NCI-H526 (cell line): Measurements from ENCODE around the gene COBL.
A peak's percentile ranks its signal among the peaks of the same experiment; 100 is the strongest.
"Not testable (repeated sequence)": the region's sequence is repeated elsewhere in the genome, so short reads cannot be mapped to it uniquely, and the experiment has no call there.

Experiments used
- DNase-seq, 2 experiments: peaks; one replicate each; lab custom pipeline; 2025; lab: John Stamatoyannopoulos, UW

COBL gene

DNA sequence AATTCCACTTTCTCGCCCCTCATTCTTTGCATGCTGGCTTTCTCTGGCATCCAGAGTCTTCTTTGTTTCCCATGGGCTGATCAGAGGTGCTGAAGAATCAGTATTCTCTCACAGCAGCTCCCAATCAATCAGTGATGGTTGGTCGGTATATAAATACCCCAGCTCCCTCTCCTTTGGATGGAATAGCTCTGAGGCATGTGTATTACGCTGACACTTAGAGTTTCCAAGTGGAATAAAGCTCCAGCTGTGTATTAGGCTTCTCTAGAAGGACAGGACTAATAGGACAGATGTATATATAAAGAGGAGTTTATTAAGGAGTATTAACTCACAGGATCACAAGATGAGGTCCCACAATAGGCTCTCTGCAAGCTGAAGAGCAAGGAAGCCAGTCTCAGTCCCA lies 315.7 kb downstream of the COBL start:
- DNase-seq: peak; percentile 12 to 49

DNA sequence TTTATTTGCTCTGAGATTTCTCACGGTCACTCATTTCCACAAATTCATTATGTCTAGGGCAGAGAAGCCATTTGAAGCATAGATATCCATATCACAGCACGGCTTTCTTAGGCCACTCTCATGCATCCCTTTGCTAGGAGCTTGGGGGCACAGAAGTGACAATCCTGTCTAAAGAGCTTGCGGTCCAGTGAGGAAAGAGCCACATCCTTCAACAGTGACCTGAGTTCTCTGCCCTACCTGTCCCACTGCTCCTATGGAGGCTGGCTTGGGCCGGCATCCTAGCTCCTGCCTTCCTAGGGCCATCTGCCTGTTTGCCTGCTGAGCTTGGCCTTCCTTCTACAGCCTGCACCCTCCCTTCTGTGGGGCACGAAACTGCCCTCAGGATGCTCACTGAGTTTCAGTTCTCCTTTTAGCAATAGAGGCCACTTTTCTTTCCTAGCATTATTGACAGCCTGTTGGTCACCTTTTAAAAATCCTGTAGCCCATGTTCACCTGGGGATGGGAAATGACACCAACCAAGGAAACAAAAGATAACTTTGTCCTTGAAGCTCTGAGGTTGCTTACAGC lies 321.8 kb downstream of the COBL start:
- DNase-seq: no peak

DNA sequence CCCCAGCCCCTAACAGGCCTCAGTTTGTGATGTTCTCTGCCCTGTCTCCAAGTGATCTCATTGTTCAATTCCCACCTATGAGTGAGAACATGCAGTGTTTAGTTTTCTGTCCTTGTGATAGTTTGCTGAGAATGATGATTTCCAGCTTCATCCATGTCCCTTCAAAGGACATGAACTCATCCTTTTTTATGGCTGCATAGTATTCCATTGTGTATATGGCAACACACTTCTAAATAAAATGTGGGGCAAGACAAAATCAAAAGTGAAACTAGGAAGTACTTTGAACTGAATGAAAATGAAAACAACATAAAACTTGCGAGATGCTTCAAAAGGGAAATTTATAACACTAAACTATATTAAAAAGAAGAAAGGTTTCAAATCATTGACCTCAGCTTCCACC lies 326.4 kb downstream of the COBL start:
- DNase-seq: not testable (repeated sequence)

DNA sequence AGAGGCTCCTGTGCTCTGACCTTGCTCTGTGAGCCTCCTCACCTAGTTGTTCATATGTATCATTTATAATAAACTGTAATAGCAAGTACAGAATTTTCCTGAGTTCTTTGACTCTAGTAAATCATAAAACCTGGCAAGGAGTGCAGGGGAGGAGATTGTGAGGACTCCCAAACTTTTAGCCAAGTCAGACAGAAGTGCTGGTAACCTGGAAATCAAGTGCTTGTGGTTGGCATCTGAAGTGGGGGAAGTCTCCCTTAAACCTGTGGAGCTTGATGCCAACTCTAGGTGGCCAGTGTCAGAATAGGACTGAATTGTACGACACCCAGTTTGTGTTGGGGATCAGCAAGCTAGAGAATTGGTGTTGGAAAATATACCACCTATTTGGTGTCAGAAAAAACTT lies 327.6 kb downstream of the COBL start:
- no peak for DNase-seq

DNA sequence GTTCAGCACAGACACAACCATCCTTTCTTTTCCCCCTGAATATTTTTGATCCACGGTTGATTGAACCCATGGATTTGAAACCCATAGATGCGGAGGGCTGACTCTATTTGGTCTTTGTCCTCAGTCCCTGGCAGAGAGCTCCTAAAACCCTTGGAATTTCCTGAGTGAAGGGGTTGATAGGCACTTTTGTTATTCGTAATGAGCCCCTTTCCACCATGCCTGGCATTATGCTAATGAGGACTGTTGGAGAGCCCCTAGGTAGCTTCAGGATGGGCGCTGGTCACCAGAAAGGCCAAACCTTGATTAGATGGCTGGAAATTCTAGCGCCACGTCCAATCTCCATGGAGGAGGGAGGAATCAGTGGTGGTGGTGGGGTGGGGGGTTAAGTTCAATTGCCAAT lies 328.1 kb downstream of the COBL start:
- no peak for DNase-seq

DNA sequence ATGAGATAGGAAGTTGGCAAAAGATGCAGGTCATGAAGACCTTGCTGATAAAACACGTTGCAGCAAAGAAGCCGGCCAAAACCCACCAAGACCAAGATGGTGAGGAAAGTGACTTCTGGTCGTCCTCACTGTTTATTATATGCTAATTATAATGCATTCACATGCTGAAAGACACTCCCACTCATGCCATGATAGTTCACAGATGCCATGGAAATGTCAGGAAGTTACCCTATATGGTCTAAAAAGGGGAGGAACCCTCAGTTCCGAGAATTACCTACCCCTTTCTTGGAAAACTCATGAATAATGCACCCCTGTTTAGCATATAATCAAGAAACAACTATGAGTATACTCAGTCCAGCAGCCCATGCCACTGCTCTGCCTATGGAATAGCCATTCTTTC lies 331.5 kb downstream of the COBL start:
- DNase-seq: no peak

DNA sequence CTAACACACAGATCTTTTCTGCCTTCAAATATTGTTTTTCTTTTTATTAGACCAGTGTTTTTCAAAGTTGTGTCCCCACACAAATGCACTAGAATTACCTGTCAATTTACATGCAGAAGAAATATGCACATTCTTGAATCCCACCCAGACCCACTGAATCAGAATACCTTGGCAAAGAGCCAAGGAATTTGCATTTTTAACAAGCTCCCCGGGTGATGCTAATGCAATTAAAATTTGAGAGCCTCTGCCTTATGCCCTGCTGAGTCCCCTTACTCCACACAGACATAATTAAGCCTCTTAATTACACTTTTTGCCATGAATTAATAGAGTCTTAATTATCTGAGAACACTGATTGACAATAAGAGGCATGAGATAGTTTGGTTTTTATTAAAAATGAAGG lies 332.8 kb downstream of the COBL start:
- no peak for DNase-seq

DNA sequence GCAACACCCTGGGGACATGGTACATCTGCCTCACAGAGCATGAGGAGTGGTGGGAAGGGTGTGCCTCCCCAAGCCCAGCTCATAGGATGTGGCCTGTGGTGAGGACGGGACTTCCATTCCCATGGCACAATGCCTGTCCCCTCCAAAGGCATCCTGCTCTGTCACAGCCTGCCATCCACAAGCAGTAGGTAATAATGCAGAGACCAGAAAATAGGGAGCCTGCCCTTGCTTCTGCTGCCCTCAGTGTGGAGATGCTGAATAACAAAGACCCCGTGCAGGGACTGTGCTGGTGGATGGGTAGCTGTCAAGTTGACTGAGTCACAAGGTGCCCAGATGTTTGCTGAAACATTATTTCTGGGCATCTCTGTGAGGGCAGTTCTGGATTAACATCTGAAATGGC lies 334.0 kb downstream of the COBL start:
- DNase-seq: peak in 1 of 2 experiments; percentile 18

DNA sequence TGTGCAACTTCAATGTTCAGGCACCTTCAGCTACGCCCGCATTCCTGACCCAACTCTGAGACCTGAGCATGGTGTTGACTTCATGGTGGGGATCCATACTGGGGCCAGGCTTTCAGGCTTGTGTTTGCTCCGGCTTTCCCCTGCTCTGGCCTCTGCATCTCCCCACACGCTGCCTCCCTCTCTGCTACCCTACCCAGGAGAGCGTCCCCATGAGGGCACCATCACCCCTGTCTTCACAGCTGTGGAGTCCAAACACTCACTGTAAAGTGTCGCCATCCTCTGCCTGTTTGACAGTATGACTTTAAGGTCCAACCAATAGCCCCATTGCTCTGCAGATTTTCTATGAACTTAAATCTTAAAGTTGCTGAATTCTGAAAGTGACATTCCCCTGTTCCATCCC lies 334.9 kb downstream of the COBL start:
- DNase-seq: no peak

DNA sequence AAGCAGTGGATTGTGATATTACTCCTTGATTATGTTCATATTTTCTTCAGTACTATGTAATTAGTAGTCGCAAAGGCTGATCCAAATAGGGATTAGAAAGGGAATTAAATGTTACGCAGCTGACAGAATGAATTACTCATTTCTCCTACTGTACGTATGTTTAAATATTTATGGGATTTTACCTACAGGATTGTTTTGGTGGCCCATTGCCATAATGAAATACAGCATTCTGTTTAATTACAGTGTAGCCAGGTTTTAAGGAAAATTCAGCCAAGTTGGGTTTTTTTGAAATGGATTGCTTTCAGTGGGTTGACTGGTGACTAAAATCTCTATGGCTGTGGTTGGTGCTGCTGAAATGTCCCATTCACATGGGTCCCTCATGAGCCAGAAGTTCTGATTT lies 336.2 kb downstream of the COBL start:
- DNase-seq: no peak

DNA sequence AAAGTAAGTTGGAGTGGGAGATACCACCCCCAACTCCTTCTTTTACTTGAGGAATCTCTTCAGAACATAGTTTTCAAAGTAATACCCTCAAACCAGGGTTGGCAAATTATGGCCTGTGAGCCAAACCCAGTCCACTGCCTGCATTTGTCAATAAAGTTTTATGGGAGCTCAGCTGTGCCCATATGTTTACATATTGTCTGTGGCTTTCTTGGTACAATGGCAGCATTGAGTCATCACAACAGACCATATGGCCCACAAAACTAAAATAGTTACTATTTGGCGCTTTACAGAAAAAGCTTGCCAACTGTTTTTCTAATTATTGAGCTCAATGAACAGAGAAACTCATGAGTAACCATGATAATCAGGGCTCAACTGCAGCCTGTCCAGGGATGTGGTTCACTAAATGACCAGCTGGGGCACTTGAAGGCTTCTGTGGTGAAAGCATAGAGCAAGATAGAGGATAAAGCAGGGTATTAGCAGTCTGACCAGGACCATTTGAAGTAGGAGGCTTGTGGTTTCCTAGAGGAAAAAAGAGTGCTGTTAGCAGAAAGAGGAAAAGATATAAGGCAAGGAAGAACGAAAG lies 337.9 kb downstream of the COBL start:
- DNase-seq: no peak

DNA sequence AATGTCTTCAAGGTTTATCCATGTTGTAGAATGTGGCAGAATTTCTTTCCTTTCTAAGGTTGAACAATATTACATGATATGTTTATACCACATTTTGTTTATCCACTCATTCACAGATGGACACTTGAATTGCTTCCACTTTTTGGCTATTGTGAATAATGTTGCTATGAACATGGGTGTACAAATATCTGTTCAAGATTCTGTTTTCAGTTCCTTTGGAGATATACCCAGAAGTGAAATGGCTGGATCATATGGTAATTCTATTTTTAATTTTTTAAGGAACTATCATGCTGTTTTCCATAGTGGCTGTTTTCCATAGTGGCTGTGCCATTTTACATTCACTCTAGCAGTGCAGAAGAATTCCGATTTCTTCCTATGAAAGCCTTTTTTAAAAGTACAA lies 339.2 kb downstream of the COBL start:
- DNase-seq: no peak

DNA sequence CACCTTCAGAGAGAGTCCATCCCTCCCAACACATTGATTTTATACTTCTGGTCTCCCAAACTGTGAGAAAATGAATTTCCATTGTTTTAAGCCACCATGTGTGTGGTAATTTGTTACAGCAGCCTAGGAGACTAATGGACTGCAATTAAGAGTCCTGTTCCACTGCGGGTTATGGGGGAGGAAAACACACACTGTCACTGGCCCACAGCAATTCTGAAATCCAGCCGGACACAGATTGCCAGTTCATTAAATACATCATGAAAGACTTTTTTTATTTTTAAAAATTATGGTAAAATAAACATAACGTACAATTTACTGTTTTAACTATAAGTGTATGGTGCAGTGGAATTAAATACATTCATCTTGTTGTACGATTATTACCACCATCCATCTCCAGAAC lies 340.5 kb downstream of the COBL start:
- no peak for DNase-seq

DNA sequence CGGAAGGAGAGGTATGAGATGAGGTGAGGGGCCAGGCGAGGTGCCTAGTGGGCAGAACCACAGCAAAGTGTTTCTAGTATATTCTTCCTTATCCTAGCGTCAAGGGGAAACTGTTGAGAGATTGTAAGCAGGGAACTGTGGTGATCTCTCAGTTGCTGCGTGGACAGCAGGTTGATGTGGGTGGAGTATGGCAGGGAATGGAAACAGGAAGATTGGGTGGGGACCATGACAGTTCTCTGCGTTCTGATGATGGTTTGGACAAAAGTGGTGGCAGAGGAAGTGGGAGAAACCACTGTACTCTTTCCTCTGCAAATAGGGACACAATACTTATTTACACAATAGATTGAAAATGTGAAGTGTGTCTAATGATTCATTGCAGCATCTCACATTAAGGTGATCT lies 342.4 kb downstream of the COBL start:
- no peak for DNase-seq

DNA sequence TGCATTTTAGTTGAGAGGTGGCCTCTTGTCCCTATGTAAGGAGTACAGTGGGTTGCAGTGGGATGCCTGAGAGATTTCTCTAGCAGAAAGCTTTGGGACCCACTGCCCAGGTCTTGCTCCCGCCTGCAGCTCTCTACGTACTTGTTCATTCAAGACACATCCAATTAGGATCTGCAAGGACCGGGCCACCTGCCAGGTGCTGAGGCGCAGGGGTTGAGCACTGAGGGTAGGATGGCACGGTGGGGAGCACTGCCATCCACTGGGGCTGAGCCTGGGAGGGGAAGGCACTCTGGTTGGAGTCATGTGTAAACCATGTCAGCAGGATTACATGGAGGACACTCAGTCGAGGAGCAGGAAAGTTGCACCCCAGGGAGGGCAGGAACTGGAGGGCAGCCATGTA lies 342.8 kb downstream of the COBL start:
- no peak for DNase-seq

DNA sequence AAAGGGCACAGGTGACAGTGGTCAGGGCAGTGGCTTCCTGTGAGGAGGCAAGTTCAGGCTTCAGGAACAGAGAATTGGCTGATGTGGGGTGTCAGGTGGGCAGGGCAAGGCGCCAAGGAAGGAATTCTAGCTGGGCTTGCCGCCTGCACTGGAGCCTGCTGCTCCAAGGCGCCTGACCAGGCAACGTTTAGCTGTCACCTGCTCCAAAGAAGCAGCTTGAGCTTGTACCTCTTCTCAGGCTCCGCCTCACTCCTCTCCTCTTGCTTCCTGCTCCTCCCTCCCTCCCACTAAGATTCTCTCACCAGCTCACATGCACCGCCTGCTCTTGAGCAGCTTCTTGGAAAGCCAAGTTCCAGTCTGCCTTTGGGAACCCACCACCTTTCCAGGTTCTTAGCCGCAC lies 346.5 kb downstream of the COBL start:
- DNase-seq: no peak
